Coronary artery (tissue), 2 donors: ENCODE data around the gene ELP2.

Experiments
- DNase-seq: peaks from one replicate; pipeline ENCODE4 v3.0.0-alpha.2; 2017; ENCODE audit warnings: low spot score
- H3K27ac ChIP-seq, 2 donors: fragments of 200-600 bp; sonication (generic); one replicate each; pipeline ENCODE4 v1.5.1; 2016 to 2019
- H3K4me3 ChIP-seq: fragments of 200-600 bp; sonication (generic); 2 replicates; pipeline ENCODE4 v1.5.1; 2016; ENCODE audit warnings: mild to moderate bottlenecking, moderate library complexity
- TF ChIP-seq, protein P1 (sequence below): fragments of 200-600 bp; sonication (generic); IDR thresholded peaks from one replicate; pipeline ENCODE4 v1.5.1; 2019; ENCODE audit warnings: antibody characterized with exemption

The ELP2 gene

DNA sequence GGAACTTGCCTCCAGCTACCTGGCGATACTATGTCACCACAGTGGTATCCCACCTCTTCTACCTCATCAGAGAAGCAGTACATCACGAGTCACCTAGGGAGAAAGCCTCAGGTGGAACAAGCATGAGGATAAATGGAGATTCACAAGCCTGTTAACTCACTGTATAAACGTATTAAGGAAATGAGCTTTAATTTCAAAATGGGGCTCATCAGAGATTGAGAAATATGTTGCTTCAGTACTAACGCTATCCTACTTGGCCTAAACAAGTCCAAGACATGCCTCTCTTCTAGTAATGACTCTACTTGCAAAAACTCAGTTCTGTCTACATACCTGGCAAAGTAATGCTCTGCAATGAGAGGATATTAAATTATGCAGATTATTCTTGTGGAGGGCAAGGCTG lies 4.9 kb upstream of the ELP2 start:
- no peak for DNase-seq
- TF ChIP-seq, protein P1, sequence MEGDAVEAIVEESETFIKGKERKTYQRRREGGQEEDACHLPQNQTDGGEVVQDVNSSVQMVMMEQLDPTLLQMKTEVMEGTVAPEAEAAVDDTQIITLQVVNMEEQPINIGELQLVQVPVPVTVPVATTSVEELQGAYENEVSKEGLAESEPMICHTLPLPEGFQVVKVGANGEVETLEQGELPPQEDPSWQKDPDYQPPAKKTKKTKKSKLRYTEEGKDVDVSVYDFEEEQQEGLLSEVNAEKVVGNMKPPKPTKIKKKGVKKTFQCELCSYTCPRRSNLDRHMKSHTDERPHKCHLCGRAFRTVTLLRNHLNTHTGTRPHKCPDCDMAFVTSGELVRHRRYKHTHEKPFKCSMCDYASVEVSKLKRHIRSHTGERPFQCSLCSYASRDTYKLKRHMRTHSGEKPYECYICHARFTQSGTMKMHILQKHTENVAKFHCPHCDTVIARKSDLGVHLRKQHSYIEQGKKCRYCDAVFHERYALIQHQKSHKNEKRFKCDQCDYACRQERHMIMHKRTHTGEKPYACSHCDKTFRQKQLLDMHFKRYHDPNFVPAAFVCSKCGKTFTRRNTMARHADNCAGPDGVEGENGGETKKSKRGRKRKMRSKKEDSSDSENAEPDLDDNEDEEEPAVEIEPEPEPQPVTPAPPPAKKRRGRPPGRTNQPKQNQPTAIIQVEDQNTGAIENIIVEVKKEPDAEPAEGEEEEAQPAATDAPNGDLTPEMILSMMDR: no peak
- no peak overlapping the region for H3K27ac ChIP-seq
- no peak overlapping the region for H3K4me3 ChIP-seq

GRCh38 chr18:36126668-36127067 lies 3.0 kb upstream of the ELP2 start:
- DNase-seq: no peak
- no peak overlapping the region for H3K27ac ChIP-seq
- H3K4me3 ChIP-seq: no peak overlapping the region
- TF ChIP-seq, protein P1: no peak

GRCh38 chr18:36127836-36128529 lies 1.7 kb upstream of the ELP2 start:
- Histone ChIP-seq H3K4me3 (peak overlapping the region; percentile 88), H3K27ac (peak overlapping the region in 1 of 2 donors; percentile 98)
- no peak for DNase-seq
- TF ChIP-seq, protein P1: no peak

- Histone ChIP-seq H3K4me3 (peak overlapping the region; percentile 88), H3K27ac (peak overlapping the region in 1 of 2 donors; percentile 98)
- no peak for DNase-seq
- TF ChIP-seq, protein P1: no peak
Measured at GRCh38 chr18:36128530-36128870, 1.2 kb upstream of the ELP2 start.

DNA sequence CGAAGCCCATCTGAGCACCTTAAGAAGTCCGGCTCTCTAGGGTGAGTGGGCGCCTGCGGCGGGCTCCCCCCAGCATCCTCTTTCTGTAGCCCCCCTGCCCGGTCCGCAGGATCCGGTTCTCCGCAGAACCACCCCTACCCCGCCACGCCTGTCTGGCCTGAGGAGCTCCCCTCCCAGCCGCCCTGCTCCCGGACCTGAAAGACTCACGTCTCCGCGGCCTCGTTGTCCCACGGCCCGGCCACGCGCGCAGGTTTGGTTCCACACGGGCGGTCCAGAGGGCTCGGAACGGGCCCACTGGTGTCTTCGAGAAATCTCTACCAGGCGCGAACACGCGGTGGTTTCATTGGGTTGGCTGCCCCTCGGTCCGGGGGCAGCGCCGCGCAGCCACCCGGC lies 796 bp upstream of the ELP2 start:
- Histone ChIP-seq H3K4me3 (peak overlapping the region; percentile 88), H3K27ac (peak overlapping the region; percentile 94 to 98)
- TF ChIP-seq, protein P1: no peak
- peak; percentile 78 for DNase-seq

GRCh38 chr18:36130039-36130831 lies 536 bp downstream of the ELP2 start:
- H3K27ac ChIP-seq: peak overlapping the region; percentile 94 to 98
- peak overlapping the region; percentile 88 for H3K4me3 ChIP-seq
- DNase-seq: no peak
- TF ChIP-seq, protein P1: no peak
